Neural crest cell (in vitro differentiated cells): Measurements from ENCODE around the gene VIM. TPM values are rescaled to one million over a fixed set of nuclear protein-coding genes. Genes with fewer than 3 reads are reported as not detected.

Source experiments
- DNase-seq: peaks from one replicate; pipeline ENCODE4 v3.0.0; 2021; ENCODE audit warnings: low read depth, mixed read lengths, low spot score
- H3K27ac Mint-ChIP-seq: one replicate; pipeline ENCODE4 v1.8.0; 2021; ENCODE audit warnings: mild to moderate bottlenecking, mixed read lengths; ENCODE audit not compliant: unreplicated experiment
- H3K27me3 Mint-ChIP-seq: 2 replicates; pipeline ENCODE4 v1.8.0; 2021; ENCODE audit warnings: low read depth, mild to moderate bottlenecking, mixed read lengths
- H3K36me3 Mint-ChIP-seq: 2 replicates; pipeline ENCODE4 v1.8.0; 2021; ENCODE audit warnings: low read depth, mild to moderate bottlenecking, mixed read lengths
- H3K4me1 Mint-ChIP-seq: 2 replicates; pipeline ENCODE4 v1.8.0; 2021; ENCODE audit warnings: mixed read lengths
- H3K4me3 Mint-ChIP-seq: one replicate; pipeline ENCODE4 v1.8.0; 2021; ENCODE audit warnings: mild to moderate bottlenecking, mixed read lengths
- H3K9me3 Mint-ChIP-seq: 2 replicates; pipeline ENCODE4 v1.8.0; 2021; ENCODE audit warnings: mixed read lengths
- total RNA-seq: library from RNA; stranded (reverse); gene quantifications from 2 replicates; pipeline ENCODE4 v1.2.1, GENCODE V29; 2021
- TF ChIP-seq, protein P1 (sequence below): fragments of 200-600 bp; sonication (generic); conservative IDR thresholded peaks from 2 replicates; pipeline ENCODE4 v1.5.0; 2021; ENCODE audit warnings: antibody characterized with exemption, mild to moderate bottlenecking

VIM gene
- total RNA-seq, 1 donor from 2014 or later, result 1,786 TPM

DNA sequence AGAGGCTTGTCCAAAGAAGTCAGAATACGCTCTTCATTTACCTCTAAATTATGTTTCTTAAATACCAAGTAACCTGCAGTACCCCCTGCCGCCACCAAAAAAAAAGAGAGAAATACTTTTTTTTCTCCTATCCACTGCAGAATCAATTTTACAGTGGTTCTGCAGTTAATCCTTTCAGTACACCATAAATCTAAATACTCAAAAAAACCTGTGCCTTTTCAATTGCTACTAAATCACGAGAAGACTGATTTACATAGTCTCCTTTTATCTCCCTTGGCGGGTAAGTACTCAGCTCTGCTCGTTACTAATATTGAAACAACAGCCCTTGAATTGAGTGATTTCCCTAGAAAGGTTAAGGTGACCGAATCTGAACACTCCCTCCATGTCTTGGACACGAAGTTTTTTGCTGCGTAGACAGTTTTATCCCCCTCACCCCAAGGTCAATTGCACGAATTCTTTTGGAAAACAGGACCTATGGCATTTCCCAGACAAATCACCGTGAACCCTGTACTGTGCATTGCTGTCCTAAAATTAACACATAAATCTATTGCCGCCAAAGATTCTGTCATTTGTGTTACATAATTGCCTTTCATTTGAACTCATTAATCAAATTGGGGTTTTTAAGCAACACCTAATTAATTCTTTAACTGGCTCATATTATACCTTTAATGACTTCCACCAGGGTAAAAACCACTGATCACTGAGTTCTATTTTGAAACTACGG lies 512 bp upstream of the VIM start:
- Mint-ChIP-seq H3K36me3 (peaks cover 13% of the 10 kb centered on the region), H3K9me3 (no peaks in the 10 kb centered on the region), H3K4me1 (peaks cover 37% of the 10 kb centered on the region), H3K27ac (peak overlapping the region; percentile 100), H3K27me3 (peaks cover 19% of the 10 kb centered on the region), H3K4me3 (peak overlapping the region; percentile 98)
- DNase-seq, result no peak
- TF ChIP-seq, protein P1, sequence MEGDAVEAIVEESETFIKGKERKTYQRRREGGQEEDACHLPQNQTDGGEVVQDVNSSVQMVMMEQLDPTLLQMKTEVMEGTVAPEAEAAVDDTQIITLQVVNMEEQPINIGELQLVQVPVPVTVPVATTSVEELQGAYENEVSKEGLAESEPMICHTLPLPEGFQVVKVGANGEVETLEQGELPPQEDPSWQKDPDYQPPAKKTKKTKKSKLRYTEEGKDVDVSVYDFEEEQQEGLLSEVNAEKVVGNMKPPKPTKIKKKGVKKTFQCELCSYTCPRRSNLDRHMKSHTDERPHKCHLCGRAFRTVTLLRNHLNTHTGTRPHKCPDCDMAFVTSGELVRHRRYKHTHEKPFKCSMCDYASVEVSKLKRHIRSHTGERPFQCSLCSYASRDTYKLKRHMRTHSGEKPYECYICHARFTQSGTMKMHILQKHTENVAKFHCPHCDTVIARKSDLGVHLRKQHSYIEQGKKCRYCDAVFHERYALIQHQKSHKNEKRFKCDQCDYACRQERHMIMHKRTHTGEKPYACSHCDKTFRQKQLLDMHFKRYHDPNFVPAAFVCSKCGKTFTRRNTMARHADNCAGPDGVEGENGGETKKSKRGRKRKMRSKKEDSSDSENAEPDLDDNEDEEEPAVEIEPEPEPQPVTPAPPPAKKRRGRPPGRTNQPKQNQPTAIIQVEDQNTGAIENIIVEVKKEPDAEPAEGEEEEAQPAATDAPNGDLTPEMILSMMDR, result peak; percentile 69

DNA sequence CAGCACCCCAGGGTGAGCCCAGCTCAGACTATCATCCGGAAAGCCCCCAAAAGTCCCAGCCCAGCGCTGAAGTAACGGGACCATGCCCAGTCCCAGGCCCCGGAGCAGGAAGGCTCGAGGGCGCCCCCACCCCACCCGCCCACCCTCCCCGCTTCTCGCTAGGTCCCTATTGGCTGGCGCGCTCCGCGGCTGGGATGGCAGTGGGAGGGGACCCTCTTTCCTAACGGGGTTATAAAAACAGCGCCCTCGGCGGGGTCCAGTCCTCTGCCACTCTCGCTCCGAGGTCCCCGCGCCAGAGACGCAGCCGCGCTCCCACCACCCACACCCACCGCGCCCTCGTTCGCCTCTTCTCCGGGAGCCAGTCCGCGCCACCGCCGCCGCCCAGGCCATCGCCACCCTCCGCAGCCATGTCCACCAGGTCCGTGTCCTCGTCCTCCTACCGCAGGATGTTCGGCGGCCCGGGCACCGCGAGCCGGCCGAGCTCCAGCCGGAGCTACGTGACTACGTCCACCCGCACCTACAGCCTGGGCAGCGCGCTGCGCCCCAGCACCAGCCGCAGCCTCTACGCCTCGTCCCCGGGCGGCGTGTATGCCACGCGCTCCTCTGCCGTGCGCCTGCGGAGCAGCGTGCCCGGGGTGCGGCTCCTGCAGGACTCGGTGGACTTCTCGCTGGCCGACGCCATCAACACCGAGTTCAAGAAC lies 1.1 kb downstream of the VIM start:
- H3K4me1 Mint-ChIP-seq, result peaks cover 47% of the 10 kb centered on the region
- no peaks in the 10 kb centered on the region for H3K9me3 Mint-ChIP-seq
- peaks cover 19% of the 10 kb centered on the region for H3K36me3 Mint-ChIP-seq
- peaks cover 19% of the 10 kb centered on the region for H3K27me3 Mint-ChIP-seq
- H3K27ac Mint-ChIP-seq, result peak overlapping the region; percentile 100
- H3K4me3 Mint-ChIP-seq, result peak overlapping the region; percentile 98
- TF ChIP-seq, protein P1, result no peak
- peak; percentile 84 for DNase-seq

DNA sequence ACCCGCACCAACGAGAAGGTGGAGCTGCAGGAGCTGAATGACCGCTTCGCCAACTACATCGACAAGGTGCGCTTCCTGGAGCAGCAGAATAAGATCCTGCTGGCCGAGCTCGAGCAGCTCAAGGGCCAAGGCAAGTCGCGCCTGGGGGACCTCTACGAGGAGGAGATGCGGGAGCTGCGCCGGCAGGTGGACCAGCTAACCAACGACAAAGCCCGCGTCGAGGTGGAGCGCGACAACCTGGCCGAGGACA lies 1.6 kb downstream of the VIM start:
- DNase-seq, result no peak
- Mint-ChIP-seq H3K4me1 (peaks cover 52% of the 10 kb centered on the region), H3K4me3 (peak overlapping the region; percentile 98), H3K27me3 (peaks cover 21% of the 10 kb centered on the region), H3K27ac (peak overlapping the region; percentile 95), H3K9me3 (no peaks in the 10 kb centered on the region), H3K36me3 (peaks cover 24% of the 10 kb centered on the region)
- TF ChIP-seq, protein P1, result no peak

DNA sequence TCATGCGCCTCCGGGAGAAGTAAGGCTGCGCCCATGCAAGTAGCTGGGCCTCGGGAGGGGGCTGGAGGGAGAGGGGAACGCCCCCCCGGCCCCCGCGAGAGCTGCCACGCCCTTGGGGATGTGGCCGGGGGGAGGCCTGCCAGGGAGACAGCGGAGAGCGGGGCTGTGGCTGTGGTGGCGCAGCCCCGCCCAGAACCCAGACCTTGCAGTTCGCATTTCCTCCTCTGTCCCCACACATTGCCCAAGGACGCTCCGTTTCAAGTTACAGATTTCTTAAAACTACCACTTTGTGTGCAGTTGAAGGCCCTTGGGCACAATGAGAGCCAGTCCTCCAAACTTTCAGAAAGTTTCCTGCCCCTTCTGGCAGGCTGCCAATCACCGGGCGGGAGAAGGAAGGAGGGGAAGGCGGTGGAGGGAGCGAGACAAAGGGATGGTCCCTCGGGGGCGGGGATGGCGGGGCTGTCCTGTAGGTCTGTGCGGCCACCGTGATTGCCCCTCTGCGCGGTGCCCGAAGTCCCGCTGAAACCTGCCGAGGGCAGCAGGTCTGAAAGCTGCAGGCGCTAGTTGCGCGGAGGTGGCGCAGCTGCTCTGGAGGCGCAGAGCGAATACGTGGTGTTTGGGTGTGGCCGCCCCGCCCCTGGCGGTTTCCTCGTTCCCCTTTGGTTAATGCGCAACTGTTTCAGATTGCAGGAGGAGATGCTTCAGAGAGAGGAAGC lies 2.1 kb downstream of the VIM start:
- Mint-ChIP-seq H3K27me3 (peaks cover 21% of the 10 kb centered on the region), H3K27ac (peak overlapping the region; percentile 95), H3K36me3 (peaks cover 27% of the 10 kb centered on the region), H3K4me1 (peaks cover 57% of the 10 kb centered on the region), H3K4me3 (peak overlapping the region; percentile 98), H3K9me3 (no peaks in the 10 kb centered on the region)
- TF ChIP-seq, protein P1, result no peak
- DNase-seq, result peak; percentile 60

DNA sequence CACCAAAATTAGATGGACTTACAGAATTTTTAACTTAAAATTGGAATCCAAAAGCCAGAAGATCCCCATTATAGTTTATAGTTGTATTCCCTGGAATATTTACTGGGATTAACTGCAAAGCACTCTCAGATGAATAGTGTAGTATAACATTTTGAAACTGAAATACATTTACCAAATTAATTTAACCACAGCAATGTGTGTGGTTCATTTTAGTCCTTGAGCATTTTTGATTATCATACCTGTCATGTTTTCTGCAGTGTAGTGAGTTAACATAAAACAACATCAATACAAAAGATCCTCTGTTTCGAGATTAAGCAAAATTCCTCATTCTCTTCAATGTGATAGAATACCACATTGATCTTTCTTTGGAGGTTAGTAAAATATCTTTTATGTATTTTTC lies 3.7 kb downstream of the VIM start:
- Mint-ChIP-seq H3K27me3 (peaks cover 21% of the 10 kb centered on the region), H3K4me3 (peak overlapping the region; percentile 98), H3K9me3 (no peaks in the 10 kb centered on the region), H3K36me3 (peaks cover 40% of the 10 kb centered on the region), H3K27ac (peak overlapping the region; percentile 95), H3K4me1 (peaks cover 64% of the 10 kb centered on the region)
- TF ChIP-seq, protein P1, result no peak
- DNase-seq, result no peak
